HEK293 (cell line): ENCODE results near the gene CEP295NL.

Source experiments
- YY1 ChIP-seq: fragments of 450-650 bp; formaldehyde crosslinking; IDR thresholded peaks from 2 replicates; pipeline ENCODE4 v1.5.1; 2018; ENCODE audit warnings: missing biosample characterization, missing genetic modification characterization
- ZNF155 ChIP-seq: fragments of 450-650 bp; formaldehyde crosslinking; IDR thresholded peaks from 2 replicates; pipeline ENCODE4 v1.5.1; 2016; ENCODE audit warnings: missing biosample characterization, missing genetic modification characterization
- ZNF292 ChIP-seq: fragments of 450-650 bp; formaldehyde crosslinking; IDR thresholded peaks from 2 replicates; pipeline ENCODE4 v1.5.1; 2016; ENCODE audit warnings: low read depth, missing biosample characterization, missing genetic modification characterization, borderline replicate concordance
- ZNF843 ChIP-seq: fragments of 450-650 bp; formaldehyde crosslinking; IDR thresholded peaks from 2 replicates; pipeline ENCODE4 v1.5.1; 2016; ENCODE audit warnings: missing biosample characterization, missing genetic modification characterization
- TF ChIP-seq, protein P1 (sequence below): fragments of 450-650 bp; formaldehyde crosslinking; IDR thresholded peaks from 2 replicates; pipeline ENCODE4 v1.5.1; 2016; ENCODE audit warnings: missing biosample characterization, missing genetic modification characterization

DNA sequence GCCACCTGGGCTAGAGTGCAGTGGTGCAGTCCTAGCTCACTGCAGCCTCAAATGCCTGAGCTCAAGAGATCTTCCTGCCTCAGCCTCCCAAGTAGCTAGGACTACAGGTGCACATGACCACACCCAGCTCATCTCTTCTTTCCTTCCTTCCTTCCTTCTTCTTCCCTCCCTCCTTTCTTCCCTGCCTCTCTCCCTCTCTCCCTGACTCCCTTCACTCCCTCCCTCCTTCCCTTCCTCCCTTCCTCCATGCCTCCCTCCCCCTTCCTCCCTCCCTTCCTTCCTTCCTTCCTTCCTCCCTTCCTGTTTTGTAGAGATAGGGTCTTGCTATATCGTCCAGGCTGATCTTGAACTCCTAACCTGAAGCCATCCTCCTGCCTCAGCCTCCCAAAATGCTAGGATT lies 38.9 kb downstream of the CEP295NL start:
- TF ChIP-seq, protein P1, sequence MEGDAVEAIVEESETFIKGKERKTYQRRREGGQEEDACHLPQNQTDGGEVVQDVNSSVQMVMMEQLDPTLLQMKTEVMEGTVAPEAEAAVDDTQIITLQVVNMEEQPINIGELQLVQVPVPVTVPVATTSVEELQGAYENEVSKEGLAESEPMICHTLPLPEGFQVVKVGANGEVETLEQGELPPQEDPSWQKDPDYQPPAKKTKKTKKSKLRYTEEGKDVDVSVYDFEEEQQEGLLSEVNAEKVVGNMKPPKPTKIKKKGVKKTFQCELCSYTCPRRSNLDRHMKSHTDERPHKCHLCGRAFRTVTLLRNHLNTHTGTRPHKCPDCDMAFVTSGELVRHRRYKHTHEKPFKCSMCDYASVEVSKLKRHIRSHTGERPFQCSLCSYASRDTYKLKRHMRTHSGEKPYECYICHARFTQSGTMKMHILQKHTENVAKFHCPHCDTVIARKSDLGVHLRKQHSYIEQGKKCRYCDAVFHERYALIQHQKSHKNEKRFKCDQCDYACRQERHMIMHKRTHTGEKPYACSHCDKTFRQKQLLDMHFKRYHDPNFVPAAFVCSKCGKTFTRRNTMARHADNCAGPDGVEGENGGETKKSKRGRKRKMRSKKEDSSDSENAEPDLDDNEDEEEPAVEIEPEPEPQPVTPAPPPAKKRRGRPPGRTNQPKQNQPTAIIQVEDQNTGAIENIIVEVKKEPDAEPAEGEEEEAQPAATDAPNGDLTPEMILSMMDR = no peak
- TF ChIP-seq YY1 (no peak), ZNF155 (tag by site-specific recombination) (no peak), ZNF843 (tag by site-specific recombination) (no peak), ZNF292 (tag by site-specific recombination) (no peak)
